ENCODE measurements around the gene ATP5IF1. TPM values are rescaled to one million over a fixed set of nuclear protein-coding genes. Genes with fewer than 3 reads are reported as not detected.

The ATP5IF1 gene
- total and polyA plus RNA-seq, 8 donors: 97.5 to 159 (median 146) TPM

- Histone ChIP-seq H3K9me3 (no peaks in the 10 kb centered on the region), H3K27me3 (no peaks in the 10 kb centered on the region), H3K36me3 (peaks cover 0 to 50% of the 10 kb centered on the region in 2 donors), H3K27ac (no peak overlapping the region), H3K4me3 (no peak overlapping the region), H3K4me1 (peaks cover 0 to 14% of the 10 kb centered on the region in 2 donors)
- intact Hi-C loops (cut with DNase I): loop anchor here in 1 of 2 donors (10.0 kb wide), 1 partner anchor 55 kb away; the partner anchor contains the start of gene MED18
- DNase-seq (no peak), ATAC-seq (no peak)
- TF ChIP-seq, protein P1, sequence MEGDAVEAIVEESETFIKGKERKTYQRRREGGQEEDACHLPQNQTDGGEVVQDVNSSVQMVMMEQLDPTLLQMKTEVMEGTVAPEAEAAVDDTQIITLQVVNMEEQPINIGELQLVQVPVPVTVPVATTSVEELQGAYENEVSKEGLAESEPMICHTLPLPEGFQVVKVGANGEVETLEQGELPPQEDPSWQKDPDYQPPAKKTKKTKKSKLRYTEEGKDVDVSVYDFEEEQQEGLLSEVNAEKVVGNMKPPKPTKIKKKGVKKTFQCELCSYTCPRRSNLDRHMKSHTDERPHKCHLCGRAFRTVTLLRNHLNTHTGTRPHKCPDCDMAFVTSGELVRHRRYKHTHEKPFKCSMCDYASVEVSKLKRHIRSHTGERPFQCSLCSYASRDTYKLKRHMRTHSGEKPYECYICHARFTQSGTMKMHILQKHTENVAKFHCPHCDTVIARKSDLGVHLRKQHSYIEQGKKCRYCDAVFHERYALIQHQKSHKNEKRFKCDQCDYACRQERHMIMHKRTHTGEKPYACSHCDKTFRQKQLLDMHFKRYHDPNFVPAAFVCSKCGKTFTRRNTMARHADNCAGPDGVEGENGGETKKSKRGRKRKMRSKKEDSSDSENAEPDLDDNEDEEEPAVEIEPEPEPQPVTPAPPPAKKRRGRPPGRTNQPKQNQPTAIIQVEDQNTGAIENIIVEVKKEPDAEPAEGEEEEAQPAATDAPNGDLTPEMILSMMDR (IDR thresholded peaks at IDR 0.05): no peak
These were observed 33.6 kb downstream of the ATP5IF1 start for GRCh38 chr1:28269529-28269928.

- intact Hi-C loops (cut with DNase I): no loop called here
These were observed 36.4 kb downstream of the ATP5IF1 start for GRCh38 chr1:28272215-28272852.

GRCh38 chr1:28273216-28273860, 37.4 kb downstream of the ATP5IF1 start:
- H3K27me3 ChIP-seq: no peaks in the 10 kb centered on the region
- intact Hi-C loops (cut with DNase I): no loop called here
- no peaks in the 10 kb centered on the region for H3K4me1 ChIP-seq
- H3K36me3 ChIP-seq: peaks cover 0 to 87% of the 10 kb centered on the region in 2 donors
- DNase-seq (no peak), ATAC-seq (no peak)
- no peak overlapping the region for H3K4me3 ChIP-seq
- no peak overlapping the region for H3K27ac ChIP-seq
- no peaks in the 10 kb centered on the region for H3K9me3 ChIP-seq
- TF ChIP-seq, protein P1 (IDR thresholded peaks at IDR 0.05): no peak

More at GRCh38 chr1:28272215-28272852, 36.4 kb downstream of the ATP5IF1 start:
- ATAC-seq (no peak), DNase-seq (no peak)
- H3K9me3 ChIP-seq: no peaks in the 10 kb centered on the region
- H3K27me3 ChIP-seq: no peaks in the 10 kb centered on the region
- no peak overlapping the region for H3K27ac ChIP-seq
- H3K4me1 ChIP-seq: peaks cover 0 to 1% of the 10 kb centered on the region in 2 donors
- H3K4me3 ChIP-seq: no peak overlapping the region
- TF ChIP-seq, protein P1 (IDR thresholded peaks at IDR 0.05): no peak
- peaks cover 0 to 77% of the 10 kb centered on the region in 2 donors for H3K36me3 ChIP-seq

- ATAC-seq: no peak
- intact Hi-C loops (cut with DNase I): no loop called here
- H3K4me1 ChIP-seq: peaks cover 0 to 39% of the 10 kb centered on the region in 2 donors
- peaks cover 0 to 86% of the 10 kb centered on the region in 2 donors for H3K36me3 ChIP-seq
- no peaks in the 10 kb centered on the region for H3K9me3 ChIP-seq
- H3K27me3 ChIP-seq: no peaks in the 10 kb centered on the region
- TF ChIP-seq, protein P1 (IDR thresholded peaks at IDR 0.05): no peak
- H3K27ac ChIP-seq: no peak overlapping the region
- DNase-seq: no peak
- H3K4me3 ChIP-seq: no peak overlapping the region
These were observed 42.8 kb downstream of the ATP5IF1 start for GRCh38 chr1:28278763-28279162.

- Histone ChIP-seq H3K4me3 (no peak overlapping the region), H3K27ac (no peak overlapping the region), H3K9me3 (no peaks in the 10 kb centered on the region), H3K27me3 (no peaks in the 10 kb centered on the region), H3K4me1 (peaks cover 0 to 48% of the 10 kb centered on the region in 2 donors), H3K36me3 (peaks cover 0 to 77% of the 10 kb centered on the region in 2 donors)
- TF ChIP-seq, protein P1 (IDR thresholded peaks at IDR 0.05): no peak
- DNase-seq (no peak), ATAC-seq (no peak)
- intact Hi-C loops (cut with DNase I): no loop called here
These were observed 43.8 kb downstream of the ATP5IF1 start for GRCh38 chr1:28279721-28280120.
